HepG2 (cell line): Measurements from ENCODE around the gene DUS3L. TPM values are rescaled to one million over a fixed set of nuclear protein-coding genes. Genes with fewer than 3 reads are reported as not detected.
A peak's percentile ranks its signal among the peaks of the same experiment; 100 is the strongest.

ENCODE experiments used
- CBFB ChIP-seq: sonication (generic); formaldehyde crosslinking; IDR thresholded peaks from 2 replicates; pipeline ENCODE4 v1.4.0; 2020; ENCODE audit warnings: missing genetic modification reagents
- FOXA3 ChIP-seq: IDR thresholded peaks from 2 replicates; pipeline ENCODE4 v1.6.1; 2016; ENCODE audit warnings: missing genetic modification reagents, missing compliant biosample characterization
- GATAD2A ChIP-seq: IDR thresholded peaks from 2 replicates; pipeline ENCODE4 v1.6.1; 2016
- HNF1A ChIP-seq, 2 experiments: sonication (generic) in 1 of 2; formaldehyde crosslinking in 1 of 2; IDR thresholded peaks; 2 replicates each; pipeline versions ENCODE4 v1.4.0 to v1.6.1; 2016 to 2020; ENCODE audit warnings: borderline replicate concordance in 1 of 2, low read depth in 1 of 2, mild to moderate bottlenecking in 1 of 2, missing genetic modification reagents in 1 of 2
- HNF4G ChIP-seq, 2 experiments: sonication (generic) in 1 of 2; formaldehyde crosslinking in 1 of 2; IDR thresholded peaks; 2 replicates each; pipeline versions ENCODE4 v1.4.0 to v1.6.1; 2011 to 2020; ENCODE audit warnings: borderline replicate concordance in 2 of 2, low read depth in 2 of 2, mild to moderate bottlenecking in 2 of 2, low read length in 1 of 2, missing genetic modification reagents in 1 of 2, moderate library complexity in 1 of 2
- ISL2 ChIP-seq: sonication (generic); formaldehyde crosslinking; IDR thresholded peaks from 2 replicates; pipeline ENCODE4 v1.5.0; 2020; ENCODE audit warnings: missing genetic modification reagents
- KLF16 ChIP-seq, 2 experiments: sonication (generic) in 1 of 2; formaldehyde crosslinking in 1 of 2; IDR thresholded peaks; 2 replicates each; pipeline versions ENCODE4 v1.6.1 to v1.8.0; 2016 to 2023; ENCODE audit warnings: missing genetic modification reagents in 2 of 2, missing compliant biosample characterization in 1 of 2
- MYPOP ChIP-seq: sonication (generic); formaldehyde crosslinking; IDR thresholded peaks from 2 replicates; pipeline ENCODE4 v1.8.1; 2023; ENCODE audit warnings: mild to moderate bottlenecking, moderate library complexity, missing genetic modification reagents
- PHF20 ChIP-seq: sonication (generic); formaldehyde crosslinking; IDR thresholded peaks from 2 replicates; pipeline ENCODE4 v1.5.0; 2020; ENCODE audit warnings: mild to moderate bottlenecking, missing genetic modification reagents
- SNRNP70 ChIP-seq: fragments of 200-400 bp; formaldehyde crosslinking; IDR thresholded peaks from 2 replicates; pipeline ENCODE4 v1.6.1; 2017; ENCODE audit warnings: mild to moderate bottlenecking, low read depth, low read length, moderate library complexity
- SP140L ChIP-seq: sonication (generic); formaldehyde crosslinking; IDR thresholded peaks from 2 replicates; pipeline ENCODE4 v1.4.0; 2020; ENCODE audit warnings: missing genetic modification reagents, borderline replicate concordance
- YEATS4 ChIP-seq: sonication (generic); formaldehyde crosslinking; IDR thresholded peaks from 2 replicates; pipeline ENCODE4 v1.4.0; 2020; ENCODE audit warnings: missing genetic modification reagents, borderline replicate concordance
- ZNF256 ChIP-seq: sonication (generic); formaldehyde crosslinking; conservative IDR thresholded peaks from 2 replicates; pipeline ENCODE4 v1.4.0; 2020; ENCODE audit warnings: missing genetic modification reagents
- ZNF446 ChIP-seq: sonication (generic); formaldehyde crosslinking; IDR thresholded peaks from 2 replicates; pipeline ENCODE4 v1.5.0; 2020; ENCODE audit warnings: mild to moderate bottlenecking, missing genetic modification reagents
- ZNF619 ChIP-seq: sonication (generic); formaldehyde crosslinking; IDR thresholded peaks from 2 replicates; pipeline ENCODE4 v1.4.0; 2020; ENCODE audit warnings: mild to moderate bottlenecking, missing genetic modification reagents
- ZNF841 ChIP-seq: sonication (generic); formaldehyde crosslinking; IDR thresholded peaks from 2 replicates; pipeline ENCODE4 v1.8.1; 2023; ENCODE audit warnings: missing genetic modification reagents, borderline replicate concordance
- ZNF891 ChIP-seq: sonication (generic); formaldehyde crosslinking; IDR thresholded peaks from 2 replicates; pipeline ENCODE4 v1.5.0; 2020; ENCODE audit warnings: mild to moderate bottlenecking, missing genetic modification reagents
- polyA plus RNA-seq, 8 experiments: library from polyadenylated mRNA; depleted of rRNA in 3 of 8; stranded (reverse) in 7 of 8; unstranded in 1 of 8; fragments of >200 nt; fragmentation: Illumina TruSeq in 4 of 8; extraction: Trizol in 4 of 8; gene quantifications; 2 replicates each; pipeline versions ENCODE4 v1.2.1 to v1.2.3, GENCODE V29; 2011 to 2016; ENCODE audit warnings: low read depth in 4 of 8, missing spikeins in 1 of 8, mixed read lengths in 1 of 8; ENCODE audit not compliant: insufficient read depth in 1 of 8
- total RNA-seq, 5 experiments: library from RNA; depleted of rRNA; stranded (reverse); fragments of >200 nt; fragmentation: Illumina TruSeq; extraction: Trizol; gene quantifications; 2 replicates each; pipeline ENCODE4 v1.2.3, GENCODE V29; 2016; ENCODE audit warnings: low read depth in 1 of 5

The DUS3L gene
- total and polyA plus RNA-seq, 2 of the 13 experiments (the other 11 are each of a cell fraction or from before 2014, with no cell fraction given): 13.3 to 25.1 TPM

- TF ChIP-seq ZNF891 (CRISPR knock-in tag) (peak; percentile 47; the same call in 1 of the 2 replicates), SP140L (CRISPR knock-in tag) (no peak), SNRNP70 (no peak), HNF1A (IDR thresholded peaks at IDR 0.05; ENCODE audit: low read depth) (no peak), HNF1A (CRISPR knock-in tag; IDR thresholded peaks at IDR 0.05; ENCODE audit: borderline replicate concordance) (no peak), CBFB (CRISPR knock-in tag) (no peak), ZNF256 (no peak), PHF20 (0 out of 2 replicates have a peak, but pooled peaks have one; percentile 34), ZNF446 (CRISPR knock-in tag) (no peak), HNF4G (IDR thresholded peaks at IDR 0.05; ENCODE audit: borderline replicate concordance, low read depth, low read length) (no peak), HNF4G (CRISPR knock-in tag; IDR thresholded peaks at IDR 0.05; ENCODE audit: borderline replicate concordance, low read depth) (no peak), ZNF841 (CRISPR knock-in tag) (no peak), ISL2 (CRISPR knock-in tag) (no peak), MYPOP (CRISPR knock-in tag) (0 out of 2 replicates have a peak, but pooled peaks have one; percentile 39), GATAD2A (CRISPR knock-in tag) (peak; percentile 74), ZNF619 (CRISPR knock-in tag) (no peak), YEATS4 (CRISPR knock-in tag) (peak; percentile 34; the same call in 1 of the 2 replicates), KLF16 (CRISPR knock-in tag; IDR thresholded peaks at IDR 0.05) (no peak), FOXA3 (CRISPR knock-in tag) (peak; percentile 48)
These were observed 14.6 kb upstream of the DUS3L start (continued) for GRCh38 chr19:5805462-5806132.
